Measurements from ENCODE around the gene RAC2. TPM values are rescaled to one million over a fixed set of nuclear protein-coding genes. Genes with fewer than 3 reads are reported as not detected.
A peak's percentile ranks its signal among the peaks of the same experiment; 100 is the strongest.

RAC2 gene
- polyA plus RNA-seq, 2 of the 4 experiments (the other 2 are of a cell fraction): 0.05 TPM; not detected in 1

DNA sequence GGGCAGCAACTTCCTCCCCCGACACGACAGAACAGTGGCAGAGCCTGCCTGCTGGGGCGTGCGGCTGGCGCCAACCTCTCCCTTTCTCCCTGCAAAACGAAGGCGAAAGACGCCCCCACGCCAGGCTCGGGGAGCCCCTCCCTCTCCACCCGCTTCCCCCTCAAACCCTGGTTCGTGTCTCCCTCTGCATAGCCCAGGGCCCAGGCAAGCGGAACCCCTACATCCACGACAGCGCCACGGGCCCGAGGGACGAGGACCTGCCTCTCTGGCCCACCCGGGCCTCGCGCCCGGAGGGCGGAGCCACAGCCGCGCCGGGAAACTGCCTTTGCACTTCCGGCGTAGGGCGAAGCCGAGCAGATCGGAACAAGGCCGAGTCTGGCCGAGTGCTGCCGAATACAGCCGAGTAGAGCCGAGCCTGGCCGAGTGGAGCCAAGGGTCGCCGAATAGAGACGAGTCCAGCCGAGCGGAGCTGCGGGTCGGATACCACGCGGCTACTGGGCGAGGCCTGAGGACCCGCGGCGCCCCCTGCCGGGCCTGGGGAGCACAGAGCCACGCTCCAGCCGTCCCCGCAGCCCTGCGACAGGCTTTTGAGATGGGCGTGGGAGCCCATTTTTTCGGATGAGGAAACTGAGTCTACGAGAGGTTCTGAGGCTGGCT is 44.8 kb downstream of the RAC2 start (continued):
- TF ChIP-seq, protein P1, sequence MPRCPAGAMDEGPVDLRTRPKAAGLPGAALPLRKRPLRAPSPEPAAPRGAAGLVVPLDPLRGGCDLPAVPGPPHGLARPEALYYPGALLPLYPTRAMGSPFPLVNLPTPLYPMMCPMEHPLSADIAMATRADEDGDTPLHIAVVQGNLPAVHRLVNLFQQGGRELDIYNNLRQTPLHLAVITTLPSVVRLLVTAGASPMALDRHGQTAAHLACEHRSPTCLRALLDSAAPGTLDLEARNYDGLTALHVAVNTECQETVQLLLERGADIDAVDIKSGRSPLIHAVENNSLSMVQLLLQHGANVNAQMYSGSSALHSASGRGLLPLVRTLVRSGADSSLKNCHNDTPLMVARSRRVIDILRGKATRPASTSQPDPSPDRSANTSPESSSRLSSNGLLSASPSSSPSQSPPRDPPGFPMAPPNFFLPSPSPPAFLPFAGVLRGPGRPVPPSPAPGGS (IDR thresholded peaks at IDR 0.05): no peak
- no peak for TF ChIP-seq MAZ (IDR thresholded peaks at IDR 0.05; ENCODE audit: borderline replicate concordance, low read depth, low read length)
- TF ChIP-seq FOSL2 (IDR thresholded peaks at IDR 0.05): no peak
- 0 out of 2 replicates have a peak, but pooled peaks have one; percentile 10 for TF ChIP-seq FOSL2 (CRISPR knock-in tag; IDR thresholded peaks at IDR 0.05)
- no peak for TF ChIP-seq CEBPB (IDR thresholded peaks at IDR 0.05)
- TF ChIP-seq, protein P2, sequence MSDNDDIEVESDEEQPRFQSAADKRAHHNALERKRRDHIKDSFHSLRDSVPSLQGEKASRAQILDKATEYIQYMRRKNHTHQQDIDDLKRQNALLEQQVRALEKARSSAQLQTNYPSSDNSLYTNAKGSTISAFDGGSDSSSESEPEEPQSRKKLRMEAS (IDR thresholded peaks at IDR 0.05): peak; percentile 88

DNA sequence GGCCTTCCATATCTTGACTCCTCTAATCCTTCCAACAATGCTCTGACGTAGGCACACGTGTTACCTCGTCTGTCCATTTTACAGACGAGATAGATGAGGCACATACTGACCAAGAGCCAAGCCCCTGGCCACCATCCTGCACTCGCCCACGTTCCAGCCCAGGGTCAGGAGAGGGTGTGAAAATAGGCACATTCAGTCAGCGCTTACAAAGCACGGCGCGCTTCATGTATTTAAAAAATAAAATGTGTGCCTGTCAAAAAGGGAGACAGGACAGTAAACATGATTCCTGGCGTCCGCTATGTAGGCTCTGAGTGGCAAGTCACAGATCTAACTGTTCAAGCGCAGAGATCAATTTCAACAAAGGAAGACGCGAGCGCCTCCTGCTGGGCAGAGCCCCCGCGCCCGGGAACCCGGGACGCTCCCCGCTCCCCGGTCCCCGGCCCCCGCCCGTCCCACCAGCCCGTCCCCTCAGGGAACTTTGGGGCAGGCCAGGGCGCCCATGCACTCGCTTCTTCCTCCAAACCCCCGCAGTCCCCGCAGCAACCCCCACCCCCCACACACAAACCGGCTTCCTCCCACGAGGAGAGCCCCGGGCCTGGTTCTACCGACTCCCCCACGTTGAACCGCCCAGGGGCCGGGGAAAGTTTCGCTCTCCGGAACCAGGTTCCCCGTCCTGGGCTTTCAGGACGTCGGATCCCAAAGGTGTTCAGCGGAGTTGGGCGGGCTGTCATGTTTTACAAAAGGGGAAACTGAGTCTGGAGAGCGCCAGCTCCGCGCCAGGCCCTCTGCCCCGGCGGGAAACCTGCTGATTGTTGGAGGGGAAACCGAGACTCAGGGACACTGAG is 45.6 kb downstream of the RAC2 start:
- no peak for TF ChIP-seq CHD2 (IDR thresholded peaks at IDR 0.05; ENCODE audit: low read length, partially characterized antibody)
- TF ChIP-seq RARB (CRISPR knock-in tag; IDR thresholded peaks at IDR 0.05): no peak
- no peak for TF ChIP-seq EP300 (IDR thresholded peaks at IDR 0.05)
- no peak for TF ChIP-seq SREBF2 (IDR thresholded peaks at IDR 0.05)
- 0 out of 2 replicates have a peak, but pooled peaks have one; percentile 6 for TF ChIP-seq HOXB5 (CRISPR knock-in tag; IDR thresholded peaks at IDR 0.05)
- peak; percentile 91 for TF ChIP-seq HDAC2 (IDR thresholded peaks at IDR 0.05)
- peak; percentile 74; the same call in 1 of the 2 replicates for TF ChIP-seq HOXA7 (CRISPR knock-in tag; IDR thresholded peaks at IDR 0.05)
- TF ChIP-seq, protein P3, sequence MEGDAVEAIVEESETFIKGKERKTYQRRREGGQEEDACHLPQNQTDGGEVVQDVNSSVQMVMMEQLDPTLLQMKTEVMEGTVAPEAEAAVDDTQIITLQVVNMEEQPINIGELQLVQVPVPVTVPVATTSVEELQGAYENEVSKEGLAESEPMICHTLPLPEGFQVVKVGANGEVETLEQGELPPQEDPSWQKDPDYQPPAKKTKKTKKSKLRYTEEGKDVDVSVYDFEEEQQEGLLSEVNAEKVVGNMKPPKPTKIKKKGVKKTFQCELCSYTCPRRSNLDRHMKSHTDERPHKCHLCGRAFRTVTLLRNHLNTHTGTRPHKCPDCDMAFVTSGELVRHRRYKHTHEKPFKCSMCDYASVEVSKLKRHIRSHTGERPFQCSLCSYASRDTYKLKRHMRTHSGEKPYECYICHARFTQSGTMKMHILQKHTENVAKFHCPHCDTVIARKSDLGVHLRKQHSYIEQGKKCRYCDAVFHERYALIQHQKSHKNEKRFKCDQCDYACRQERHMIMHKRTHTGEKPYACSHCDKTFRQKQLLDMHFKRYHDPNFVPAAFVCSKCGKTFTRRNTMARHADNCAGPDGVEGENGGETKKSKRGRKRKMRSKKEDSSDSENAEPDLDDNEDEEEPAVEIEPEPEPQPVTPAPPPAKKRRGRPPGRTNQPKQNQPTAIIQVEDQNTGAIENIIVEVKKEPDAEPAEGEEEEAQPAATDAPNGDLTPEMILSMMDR (IDR thresholded peaks at IDR 0.05): peak; percentile 74
- peak; percentile 79 for TF ChIP-seq SMC3 (IDR thresholded peaks at IDR 0.05)
- TF ChIP-seq RAD21 (conservative IDR thresholded peaks at IDR 0.05 in 1 of 2, IDR thresholded peaks at IDR 0.05 in 1 of 2): peak; percentile 67 to 85
- TF ChIP-seq, protein P2 (IDR thresholded peaks at IDR 0.05): peak; percentile 10
- peak; percentile 62; the same call in 1 of the 2 replicates for TF ChIP-seq HEYL (CRISPR knock-in tag; IDR thresholded peaks at IDR 0.05)
- no peak for TF ChIP-seq ZC3H11A (IDR thresholded peaks at IDR 0.05)
- no peak for TF ChIP-seq CBX2 (IDR thresholded peaks at IDR 0.05; ENCODE audit: borderline replicate concordance, low read depth)
- TF ChIP-seq EHF (CRISPR knock-in tag; IDR thresholded peaks at IDR 0.05): 0 out of 2 replicates have a peak, but pooled peaks have one; percentile 27
- TF ChIP-seq, protein P4, sequence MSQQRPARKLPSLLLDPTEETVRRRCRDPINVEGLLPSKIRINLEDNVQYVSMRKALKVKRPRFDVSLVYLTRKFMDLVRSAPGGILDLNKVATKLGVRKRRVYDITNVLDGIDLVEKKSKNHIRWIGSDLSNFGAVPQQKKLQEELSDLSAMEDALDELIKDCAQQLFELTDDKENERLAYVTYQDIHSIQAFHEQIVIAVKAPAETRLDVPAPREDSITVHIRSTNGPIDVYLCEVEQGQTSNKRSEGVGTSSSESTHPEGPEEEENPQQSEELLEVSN (IDR thresholded peaks at IDR 0.05; ENCODE audit: borderline replicate concordance, low read depth): 0 out of 2 replicates have a peak, but pooled peaks have one; percentile 19
- TF ChIP-seq RCOR1 (IDR thresholded peaks at IDR 0.05; ENCODE audit: low read depth, low read length): 0 out of 2 replicates have a peak, but pooled peaks have one; percentile 71
- TF ChIP-seq KDM1A (IDR thresholded peaks at IDR 0.05; ENCODE audit: low read depth): peak; percentile 95
- no peak for TF ChIP-seq ZSCAN20 (CRISPR knock-in tag; IDR thresholded peaks at IDR 0.05)
- Histone ChIP-seq H3K4me2 (peak overlapping the region; percentile 98), H3K4me3 (peak overlapping the region; percentile 69), H3K4me1 (peaks cover 59% of the 10 kb centered on the region), H3K9me3 (no peaks in the 10 kb centered on the region), H3K27ac (peak overlapping the region; percentile 99 to 100)
- ChIA-PET CTCF (interaction anchor here (0.5 to 7.6 kb wide), 44 partner anchors 8 to 654 kb away, joined by 3 to 126 read pairs (median 5); partner anchors contain the start of genes C1QTNF6 and KCTD17), POLR2A (interaction anchor here (0.9 to 1.7 kb wide), 6 partner anchors 11 to 169 kb away, joined by 3 to 9 read pairs (median 4); partner anchors contain the start of genes C1QTNF6 and KCTD17)
- DNase-seq (ENCODE audit: low read depth in 1 of 2, low spot score in 1 of 2) (peak; percentile 74 to 88), ATAC-seq (peak; percentile 51 to 69), FAIRE-seq (no peak)
- WGBS (ENCODE audit: missing lambda C conversion rate): 2% methylated on average over 27 of the region's 51 CpGs
